ENCODE measurements around the gene PAPOLB. TPM values are rescaled to one million over a fixed set of nuclear protein-coding genes. Genes with fewer than 3 reads are reported as not detected.

The PAPOLB gene
- 0.11 to 0.22 TPM (median 0.20 TPM) in 3 replicates for total RNA-seq

GRCh38 chr7:4861673-4862072 is at the start of gene PAPOLB:
TSS of gene PAPOLB (minus strand) at chr7:4862030. CDS start at chr7:4861810, 220 bp downstream.
- DNase-seq (ENCODE audit: low spot score in 2 of 2, unreplicated experiment in 2 of 2), result no peak
- Mint-ChIP-seq H3K4me1 (no peaks in the 10 kb centered on the region), H3K9me3 (peaks cover 20% of the 10 kb centered on the region)

GRCh38 chr7:4911111-4911828 is 49.4 kb upstream of the PAPOLB start:
- no peak overlapping the region for H3K4me3 Mint-ChIP-seq
- no peaks in the 10 kb centered on the region for H3K36me3 Mint-ChIP-seq
- DNase-seq (ENCODE audit: low spot score in 2 of 2, unreplicated experiment in 2 of 2), result no peak
- H3K27me3 Mint-ChIP-seq (ENCODE audit: low read depth), result peaks cover 10% of the 10 kb centered on the region
- no peaks in the 10 kb centered on the region for H3K9me3 Mint-ChIP-seq
- H3K4me1 Mint-ChIP-seq, result no peaks in the 10 kb centered on the region
- no peak overlapping the region for H3K27ac Mint-ChIP-seq
- no peak for TF ChIP-seq CTCF (IDR thresholded peaks at IDR 0.05; ENCODE audit: unreplicated experiment)

More at GRCh38 chr7:4861673-4862072, at the start of gene PAPOLB:
- TF ChIP-seq CTCF (IDR thresholded peaks at IDR 0.05; ENCODE audit: unreplicated experiment), result no peak
- Mint-ChIP-seq H3K27me3 (ENCODE audit: low read depth) (peaks cover 26% of the 10 kb centered on the region), H3K4me3 (no peak within 1 kb of the TSS), H3K27ac (no peak within 1 kb of the TSS), H3K36me3 (peaks cover 2% of the 10 kb centered on the region)

GRCh38 chr7:4906682-4907081 is 44.9 kb upstream of the PAPOLB start:
- no peak for DNase-seq (ENCODE audit: low spot score in 2 of 2, unreplicated experiment in 2 of 2)
- Mint-ChIP-seq H3K4me1 (no peaks in the 10 kb centered on the region), H3K9me3 (no peaks in the 10 kb centered on the region), H3K27ac (no peak overlapping the region), H3K4me3 (no peak overlapping the region), H3K36me3 (no peaks in the 10 kb centered on the region), H3K27me3 (ENCODE audit: low read depth) (peaks cover 34% of the 10 kb centered on the region)
- TF ChIP-seq CTCF (IDR thresholded peaks at IDR 0.05; ENCODE audit: unreplicated experiment), result no peak

GRCh38 chr7:4905171-4905570 is 43.3 kb upstream of the PAPOLB start:
- Mint-ChIP-seq H3K4me1 (no peaks in the 10 kb centered on the region), H3K9me3 (no peaks in the 10 kb centered on the region), H3K27me3 (ENCODE audit: low read depth) (peaks cover 42% of the 10 kb centered on the region), H3K27ac (no peak overlapping the region), H3K4me3 (no peak overlapping the region), H3K36me3 (no peaks in the 10 kb centered on the region)
- no peak for TF ChIP-seq CTCF (IDR thresholded peaks at IDR 0.05; ENCODE audit: unreplicated experiment)
- DNase-seq (ENCODE audit: low spot score in 2 of 2, unreplicated experiment in 2 of 2), result no peak

- no peak for TF ChIP-seq CTCF (IDR thresholded peaks at IDR 0.05; ENCODE audit: unreplicated experiment)
- H3K4me3 Mint-ChIP-seq, result no peak overlapping the region
- H3K9me3 Mint-ChIP-seq, result no peaks in the 10 kb centered on the region
- peaks cover 45% of the 10 kb centered on the region for H3K27me3 Mint-ChIP-seq (ENCODE audit: low read depth)
- no peak for DNase-seq (ENCODE audit: low spot score in 2 of 2, unreplicated experiment in 2 of 2)
- no peaks in the 10 kb centered on the region for H3K36me3 Mint-ChIP-seq
- H3K27ac Mint-ChIP-seq, result no peak overlapping the region
- H3K4me1 Mint-ChIP-seq, result no peaks in the 10 kb centered on the region
These were observed 42.5 kb upstream of the PAPOLB start for GRCh38 chr7:4904346-4904745.

Data from mesothelial cell of epicardium (in vitro differentiated cells).